GM23338 (cell line): Measurements from ENCODE around the gene PDHB. TPM values are rescaled to one million over a fixed set of nuclear protein-coding genes. Genes with fewer than 3 reads are reported as not detected.

Source experiments
- ATAC-seq: fragments of 200-7000 bp; cut with Tn5 transposase; 3 replicates; pipeline ENCODE4 v1.9.1; 2020
- DNase-seq: peaks from one replicate; pipeline ENCODE4 v3.0.0-alpha.2; 2015; ENCODE audit warnings: low spot score
- H2AFZ ChIP-seq: fragments of 200-600 bp; sonication (generic); 2 replicates; pipeline ENCODE4 v1.8.0; 2016; ENCODE audit warnings: antibody characterized with exemption, mild to moderate bottlenecking, moderate library complexity
- H3F3A ChIP-seq: fragments of 200-600 bp; sonication (generic); replicated peaks from 2 replicates; pipeline ENCODE4 v1.8.0; 2017; ENCODE audit warnings: antibody characterized with exemption, mixed run types, low read depth
- H3K27ac ChIP-seq: fragments of 200-600 bp; sonication (generic); 2 replicates; pipeline ENCODE4 v1.6.1; 2016; ENCODE audit warnings: low read depth
- H3K27me3 ChIP-seq: fragments of 200-600 bp; sonication (generic); 2 replicates; pipeline ENCODE4 v1.8.0; 2016; ENCODE audit warnings: mild to moderate bottlenecking, mixed run types, moderate library complexity; ENCODE audit not compliant: insufficient read depth
- H3K36me3 ChIP-seq: fragments of 200-600 bp; sonication (generic); 2 replicates; pipeline ENCODE4 v1.8.0; 2016; ENCODE audit warnings: mild to moderate bottlenecking; ENCODE audit not compliant: insufficient read depth
- H3K4me1 ChIP-seq: fragments of 200-600 bp; sonication (generic); 2 replicates; pipeline ENCODE4 v1.8.0; 2016; ENCODE audit warnings: mild to moderate bottlenecking, moderate library complexity; ENCODE audit not compliant: insufficient read depth
- H3K4me2 ChIP-seq: fragments of 200-600 bp; sonication (generic); 2 replicates; pipeline ENCODE4 v1.7.1; 2017; ENCODE audit warnings: mixed run types
- H3K4me3 ChIP-seq: fragments of 200-600 bp; sonication (generic); 2 replicates; pipeline ENCODE4 v1.6.1; 2016; ENCODE audit warnings: mixed run types
- H3K79me2 ChIP-seq: fragments of 200-600 bp; sonication (generic); replicated peaks from 2 replicates; pipeline ENCODE4 v1.8.0; 2017; ENCODE audit warnings: mild to moderate bottlenecking; ENCODE audit not compliant: insufficient read depth
- H3K9me2 ChIP-seq: fragments of 200-600 bp; sonication (generic); 2 replicates; pipeline ENCODE4 v1.8.0; 2017; ENCODE audit not compliant: insufficient read depth
- H4K20me1 ChIP-seq: fragments of 200-600 bp; sonication (generic); replicated peaks from 2 replicates; pipeline ENCODE4 v1.8.0; 2017; ENCODE audit warnings: mild to moderate bottlenecking; ENCODE audit not compliant: insufficient read depth
- H3K27ac Mint-ChIP-seq: 2 replicates; pipeline ENCODE4 v1.8.0; 2020; ENCODE audit warnings: inconsistent platforms, mild to moderate bottlenecking, moderate library complexity, mixed read lengths
- H3K27me3 Mint-ChIP-seq: 3 replicates; pipeline ENCODE4 v1.8.0; 2022; ENCODE audit warnings: low read depth, mild to moderate bottlenecking, moderate library complexity, mixed read lengths, inconsistent platforms; ENCODE audit not compliant: insufficient read depth, poor library complexity
- H3K36me3 Mint-ChIP-seq: 3 replicates; pipeline ENCODE4 v1.8.0; 2021; ENCODE audit warnings: low read depth, mild to moderate bottlenecking, inconsistent platforms, moderate library complexity, mixed read lengths
- H3K4me1 Mint-ChIP-seq: 3 replicates; pipeline ENCODE4 v1.8.0; 2020; ENCODE audit warnings: mild to moderate bottlenecking, inconsistent platforms, mixed read lengths
- H3K4me3 Mint-ChIP-seq: 3 replicates; pipeline ENCODE4 v1.8.0; 2021; ENCODE audit warnings: moderate library complexity, mild to moderate bottlenecking, inconsistent platforms, mixed read lengths
- H3K9me3 Mint-ChIP-seq: 3 replicates; pipeline ENCODE4 v1.8.0; 2020; ENCODE audit warnings: moderate library complexity, mild to moderate bottlenecking, inconsistent platforms, mixed read lengths
- CREB1 ChIP-seq: fragments of 250-450 bp; sonication (Bioruptor Pico); IDR thresholded peaks from 2 replicates; pipeline ENCODE4 v1.5.0; 2020; ENCODE audit warnings: low read depth, mild to moderate bottlenecking, moderate library complexity
- CTCF ChIP-seq, 2 experiments: fragments of 200-600 bp in 1 of 2; sonication (generic) in 1 of 2; conservative IDR thresholded peaks; 2 replicates each; pipeline versions ENCODE4 v1.5.1 to v1.6.1; 2016 to 2017; ENCODE audit warnings: antibody characterized with exemption in 2 of 2, low read depth in 2 of 2, mild to moderate bottlenecking in 2 of 2, moderate library complexity in 1 of 2
- ETS1 ChIP-seq: IDR thresholded peaks from 2 replicates; pipeline ENCODE4 v1.6.1; 2016; ENCODE audit warnings: antibody characterized with exemption
- EZH2phosphoT487 ChIP-seq: fragments of 200-600 bp; sonication (generic); IDR thresholded peaks from one replicate; pipeline ENCODE4 v1.8.1; 2018; ENCODE audit warnings: antibody characterized with exemption; ENCODE audit not compliant: unreplicated experiment
- JUNB ChIP-seq: IDR thresholded peaks from one replicate; pipeline ENCODE4 v1.6.1; 2016; ENCODE audit warnings: antibody characterized with exemption; ENCODE audit not compliant: unreplicated experiment
- NANOG ChIP-seq: IDR thresholded peaks from 2 replicates; pipeline ENCODE4 v1.6.1; 2016; ENCODE audit warnings: antibody characterized with exemption, borderline replicate concordance
- POLR2AphosphoS5 ChIP-seq: IDR thresholded peaks from 2 replicates; pipeline ENCODE4 v1.6.1; 2016; ENCODE audit warnings: antibody characterized with exemption, low read depth
- ZNF331 ChIP-seq: fragments of 250-450 bp; sonication (Bioruptor Pico); IDR thresholded peaks from 2 replicates; pipeline ENCODE4 v1.5.0; 2020; ENCODE audit warnings: low read depth, mild to moderate bottlenecking, moderate library complexity
- polyA plus RNA-seq: library from polyadenylated mRNA; unstranded; fragments of >200 nt; fragmentation: Nextera tagmentation; extraction: Ambion mirVana; gene quantifications from 2 replicates; pipeline ENCODE4 v1.2.1, GENCODE V29; 2016
- total RNA-seq: library from RNA; depleted of rRNA; stranded (reverse); fragments of >200 nt; shearing (Covaris generic); gene quantifications from 2 replicates; pipeline ENCODE4 v1.2.3, GENCODE V29; 2014

PDHB gene
- total and polyA plus RNA-seq, 2 experiments from 2014 or later, result 172 to 222 TPM

GRCh38 chr3:58474967-58475578 lies 41.4 kb upstream of the PDHB start:
- no peak overlapping the region for H3K27ac ChIP-seq
- no peaks in the 10 kb centered on the region for H3K36me3 Mint-ChIP-seq
- H2AFZ ChIP-seq, result no peak overlapping the region
- no peak overlapping the region for H3K4me3 ChIP-seq
- no peak overlapping the region for H3K4me3 Mint-ChIP-seq
- no peaks in the 10 kb centered on the region for H3K36me3 ChIP-seq
- peaks cover 5% of the 10 kb centered on the region for H3K27me3 Mint-ChIP-seq
- H3K27me3 ChIP-seq, result no peaks in the 10 kb centered on the region
- H3K9me2 ChIP-seq, result 0 out of 2 replicates have a peak, but pooled peaks cover under 1% of the 10 kb centered on the region
- no peaks in the 10 kb centered on the region for H3K79me2 ChIP-seq
- no peak overlapping the region for H3K27ac Mint-ChIP-seq
- ATAC-seq, result no peak
- TF ChIP-seq POLR2AphosphoS5 (no peak), CTCF (conservative IDR thresholded peaks at IDR 0.05; ENCODE audit: low read depth in 2 of 2) (no peak), NANOG (no peak), ETS1 (no peak), ZNF331 (CRISPR knock-in tag) (no peak)
- DNase-seq, result no peak
- H4K20me1 ChIP-seq, result no peaks in the 10 kb centered on the region
- no peak overlapping the region for H3K4me2 ChIP-seq
- H3K9me3 Mint-ChIP-seq, result no peaks in the 10 kb centered on the region
- H3K4me1 Mint-ChIP-seq, result peaks cover 16% of the 10 kb centered on the region
- H3F3A ChIP-seq, result no peaks in the 10 kb centered on the region
- H3K4me1 ChIP-seq, result peaks cover 10% of the 10 kb centered on the region

GRCh38 chr3:58474348-58474911 lies 40.8 kb upstream of the PDHB start:
- Histone ChIP-seq H3K4me1 (peaks cover 10% of the 10 kb centered on the region), H3K27ac (no peak overlapping the region), H3K36me3 (no peaks in the 10 kb centered on the region), H3K4me2 (no peak overlapping the region), H3K79me2 (no peaks in the 10 kb centered on the region), H3K9me2 (no peaks in the 10 kb centered on the region), H3K27me3 (no peaks in the 10 kb centered on the region), H2AFZ (no peak overlapping the region; the same call in 1 of the 2 replicates), H3K4me3 (no peak overlapping the region), H3F3A (no peaks in the 10 kb centered on the region), H4K20me1 (no peaks in the 10 kb centered on the region)
- TF ChIP-seq JUNB, result no peak
- TF ChIP-seq CTCF (conservative IDR thresholded peaks at IDR 0.05; ENCODE audit: low read depth in 2 of 2), result no peak
- no peak for TF ChIP-seq CREB1
- no peak for TF ChIP-seq ETS1
- TF ChIP-seq NANOG, result no peak
- no peak for TF ChIP-seq EZH2phosphoT487
- TF ChIP-seq ZNF331 (CRISPR knock-in tag), result no peak
- Mint-ChIP-seq H3K27me3 (peaks cover 5% of the 10 kb centered on the region), H3K27ac (no peak overlapping the region), H3K4me1 (peaks cover 16% of the 10 kb centered on the region), H3K4me3 (no peak overlapping the region), H3K9me3 (no peaks in the 10 kb centered on the region), H3K36me3 (no peaks in the 10 kb centered on the region)
- ATAC-seq, result no peak
- DNase-seq, result peak; percentile 19
